HG03108 (cell line): Measurements from ENCODE around the gene ABHD17C.

Source experiments
- ATAC-seq: cut with Tn5 transposase; IDR thresholded peaks from one replicate; pipeline ENCODE4 v1.9.1; 2021; ENCODE audit warnings: moderate library complexity; ENCODE audit not compliant: unreplicated experiment

Gene ABHD17C

GRCh38 chr15:80780416-80781221 is 85.5 kb downstream of the ABHD17C start:
- no peak for ATAC-seq

- no peak for ATAC-seq
These were observed 88.2 kb downstream of the ABHD17C start for GRCh38 chr15:80783260-80783659.

GRCh38 chr15:80785335-80785734 is 90.2 kb downstream of the ABHD17C start:
- no peak for ATAC-seq

- ATAC-seq: no peak
These were observed 90.8 kb downstream of the ABHD17C start for GRCh38 chr15:80785811-80786354.

- ATAC-seq: no peak
These were observed 92.2 kb downstream of the ABHD17C start for GRCh38 chr15:80787316-80787715.

GRCh38 chr15:80788536-80788935 is 93.4 kb downstream of the ABHD17C start:
- no peak for ATAC-seq

- no peak for ATAC-seq
These were observed 94.2 kb downstream of the ABHD17C start for GRCh38 chr15:80789296-80789695.

GRCh38 chr15:80789796-80790195 is 94.7 kb downstream of the ABHD17C start:
- ATAC-seq: no peak

GRCh38 chr15:80790236-80790635 is 95.1 kb downstream of the ABHD17C start:
- ATAC-seq: no peak

GRCh38 chr15:80791004-80791403 is 95.9 kb downstream of the ABHD17C start:
- no peak for ATAC-seq

GRCh38 chr15:80796407-80796806 is 101.3 kb downstream of the ABHD17C start:
- ATAC-seq: no peak

GRCh38 chr15:80798911-80799310 is 103.8 kb downstream of the ABHD17C start:
- no peak for ATAC-seq

- ATAC-seq: no peak
These were observed 105.0 kb downstream of the ABHD17C start for GRCh38 chr15:80800067-80800466.

GRCh38 chr15:80801891-80802680 is 107.0 kb downstream of the ABHD17C start:
- ATAC-seq: no peak

GRCh38 chr15:80803580-80804525 is 108.7 kb downstream of the ABHD17C start:
- no peak for ATAC-seq

- no peak for ATAC-seq
These were observed 109.9 kb downstream of the ABHD17C start for GRCh38 chr15:80804970-80805495.
